HG03045 (cell line): ENCODE results near the gene MAN2A1.

ENCODE experiments used
- ATAC-seq: cut with Tn5 transposase; IDR thresholded peaks from one replicate; pipeline ENCODE4 v1.9.1; 2021; ENCODE audit warnings: mild to moderate bottlenecking, moderate library complexity; ENCODE audit not compliant: unreplicated experiment

The MAN2A1 gene

GRCh38 chr5:109704282-109704952 is 14.7 kb downstream of the MAN2A1 start:
- no peak for ATAC-seq

DNA sequence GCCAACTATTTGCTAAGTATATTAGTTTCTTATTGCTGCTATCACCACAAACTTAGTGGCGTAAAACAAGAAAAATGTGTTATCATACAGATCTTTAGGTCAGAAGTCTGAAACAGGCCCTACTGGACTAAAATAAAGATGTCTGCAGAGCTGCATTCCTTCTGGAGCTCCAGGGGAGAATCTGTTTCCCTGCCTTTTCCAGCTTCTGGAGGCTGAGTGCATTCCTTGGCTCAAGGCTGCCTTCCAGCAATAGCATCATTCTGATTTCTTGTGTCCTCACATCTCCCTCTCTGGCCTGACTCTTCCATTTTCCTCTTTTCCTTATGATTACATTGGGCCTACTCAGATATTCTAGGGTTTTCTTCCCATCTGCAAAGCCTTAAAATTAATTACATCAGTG is 15.9 kb downstream of the MAN2A1 start:
- no peak for ATAC-seq

DNA sequence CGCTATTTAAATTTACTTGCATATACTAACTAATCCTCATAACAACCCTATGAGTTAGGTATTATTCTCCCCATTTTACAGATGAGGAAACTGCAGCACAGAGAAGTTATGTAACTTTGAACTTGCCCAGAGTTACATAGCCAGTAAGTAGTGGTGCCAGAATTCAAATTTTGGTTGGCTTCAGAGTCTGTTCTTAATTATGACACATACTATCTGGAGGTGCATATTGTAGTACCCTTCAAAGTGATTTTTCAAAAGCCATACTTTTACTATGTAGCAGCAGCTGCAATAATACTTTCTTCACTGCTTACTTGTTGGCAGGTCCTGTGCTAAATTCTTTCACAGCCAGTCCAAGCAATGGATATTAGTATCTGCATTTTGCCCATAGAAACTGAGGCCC is 16.4 kb downstream of the MAN2A1 start:
- no peak for ATAC-seq

GRCh38 chr5:109707531-109707930 is 17.8 kb downstream of the MAN2A1 start:
- no peak for ATAC-seq

- ATAC-seq = no peak
These were observed 19.1 kb downstream of the MAN2A1 start for GRCh38 chr5:109708813-109709212.

- ATAC-seq = no peak
These were observed 19.5 kb downstream of the MAN2A1 start for GRCh38 chr5:109709225-109709624.

DNA sequence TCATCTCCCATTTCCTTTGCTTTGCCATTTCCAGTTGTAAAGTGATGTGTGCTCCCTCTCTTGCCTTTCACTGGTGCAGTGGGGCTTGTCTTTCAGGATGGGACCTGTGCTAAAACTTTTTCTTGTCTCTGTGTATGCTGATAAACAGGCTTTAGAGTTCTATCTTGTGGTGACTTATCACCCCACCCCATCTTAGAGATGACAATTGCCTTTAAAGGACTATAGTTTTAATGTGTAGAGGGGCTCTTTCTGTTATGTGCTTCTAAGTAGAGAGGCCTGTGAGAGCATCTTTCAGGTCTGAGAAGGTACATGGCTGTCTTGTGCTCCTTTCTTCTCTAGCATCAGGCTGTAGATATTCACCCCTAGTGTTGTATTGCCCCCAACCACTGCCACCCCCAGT is 21.9 kb downstream of the MAN2A1 start:
- ATAC-seq = no peak

DNA sequence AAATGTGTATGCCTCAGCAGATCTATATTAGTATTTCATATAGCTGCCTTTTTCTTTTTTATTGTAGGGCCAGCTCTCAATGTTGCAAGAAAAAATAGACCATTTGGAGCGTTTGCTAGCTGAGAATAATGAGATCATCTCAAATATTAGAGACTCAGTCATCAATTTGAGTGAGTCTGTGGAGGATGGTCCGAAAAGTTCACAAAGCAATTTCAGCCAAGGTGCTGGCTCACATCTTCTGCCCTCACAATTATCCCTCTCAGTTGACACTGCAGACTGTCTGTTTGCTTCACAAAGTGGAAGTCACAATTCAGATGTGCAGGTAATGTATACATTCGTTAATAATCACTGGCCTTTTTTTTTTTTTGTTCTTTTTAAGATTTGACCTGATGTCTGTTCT is 23.7 kb downstream of the MAN2A1 start:
- ATAC-seq = no peak

DNA sequence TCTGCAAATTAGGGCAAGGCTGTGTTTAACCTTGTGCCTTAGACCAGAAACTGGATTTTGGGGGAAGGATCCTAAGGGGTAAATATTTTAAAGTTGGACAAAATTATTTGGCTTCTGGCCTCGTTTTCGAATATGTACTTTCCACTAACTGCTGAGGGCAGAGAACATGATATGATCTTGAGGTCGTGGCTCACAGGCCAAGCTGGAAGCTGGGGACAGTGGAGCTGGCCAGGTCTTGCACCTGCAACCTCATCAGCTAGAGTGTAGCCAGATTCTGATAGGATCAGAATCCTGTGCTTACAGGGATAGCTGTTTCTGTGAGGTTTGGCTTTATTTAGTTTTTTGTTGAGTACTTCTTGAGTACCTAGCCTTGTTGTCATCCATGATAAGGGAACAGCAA is 24.9 kb downstream of the MAN2A1 start:
- no peak for ATAC-seq

DNA sequence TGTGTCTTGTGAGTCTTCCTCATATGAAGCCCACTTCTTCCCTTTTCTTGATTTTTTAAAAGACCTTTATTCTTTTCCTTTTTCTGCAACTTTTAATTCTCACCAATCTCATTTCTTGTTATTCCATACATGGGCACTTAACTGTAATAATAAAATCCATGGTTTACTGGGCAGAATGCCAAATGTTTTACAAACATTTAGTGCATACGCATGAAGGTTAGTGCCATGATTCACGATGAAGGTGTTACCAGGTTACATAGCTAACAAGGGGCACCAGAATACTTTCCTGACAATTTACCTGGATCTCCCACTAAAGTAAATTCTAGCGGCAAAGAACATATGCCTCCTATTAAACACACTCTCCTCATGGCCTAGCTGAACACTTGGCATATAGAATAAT is 28.5 kb downstream of the MAN2A1 start:
- ATAC-seq = no peak

- ATAC-seq = no peak
These were observed 28.9 kb downstream of the MAN2A1 start for GRCh38 chr5:109718632-109719031.

DNA sequence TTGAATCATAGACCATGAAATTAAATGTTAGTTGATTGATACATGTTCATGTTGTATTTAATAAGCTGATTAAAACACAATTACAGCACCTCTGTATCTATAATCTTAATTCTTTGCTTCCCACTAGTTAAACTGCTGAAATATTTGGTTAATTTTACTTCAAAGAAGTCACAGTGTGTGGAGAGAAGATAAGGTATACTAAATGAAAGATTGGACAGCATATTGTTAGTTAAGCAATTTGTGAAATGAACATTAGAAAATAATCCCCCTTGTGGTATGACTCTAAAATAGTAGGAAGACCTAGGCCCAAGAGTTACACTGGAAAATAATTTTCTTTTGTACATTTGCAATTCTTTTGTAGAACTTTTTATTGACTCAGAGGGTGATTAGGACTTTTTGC is 30.3 kb downstream of the MAN2A1 start:
- ATAC-seq = no peak

DNA sequence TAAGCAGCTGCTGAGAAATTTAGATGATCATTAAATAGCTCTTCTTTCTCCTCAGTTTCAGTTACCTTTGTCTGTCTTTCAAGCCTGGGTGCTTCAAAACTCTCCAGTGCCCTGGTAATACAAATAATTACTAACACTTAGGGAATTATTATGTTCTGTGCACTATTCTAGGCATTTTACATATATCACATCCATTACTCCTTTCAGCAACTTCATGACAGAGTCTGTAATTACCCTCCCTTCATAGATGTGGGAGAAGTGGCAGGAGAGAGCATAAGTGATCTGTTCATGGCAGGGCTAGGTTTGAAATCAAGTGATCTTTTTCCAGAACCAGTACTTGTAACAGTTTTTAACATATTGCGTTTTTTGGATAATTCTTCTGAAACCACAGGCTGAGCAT is 32.0 kb downstream of the MAN2A1 start:
- no peak for ATAC-seq

DNA sequence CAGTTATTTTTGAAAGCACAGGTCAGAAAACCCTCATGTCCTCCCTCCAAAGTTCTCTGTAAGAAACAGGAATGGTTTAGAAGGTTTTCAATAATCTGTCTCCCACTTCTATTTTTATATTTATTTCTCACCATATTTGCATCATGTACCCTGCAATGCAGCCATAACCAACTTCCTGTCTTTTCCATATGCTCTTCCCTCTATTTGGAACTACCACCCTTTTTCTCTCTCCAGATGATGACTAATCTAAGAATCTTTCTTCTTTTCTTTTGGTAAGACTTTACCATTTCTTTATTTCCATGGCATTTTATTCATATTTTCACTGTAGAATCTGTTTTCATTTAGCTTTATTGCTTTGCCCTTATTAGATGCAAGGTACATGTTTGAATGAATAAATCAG is 33.9 kb downstream of the MAN2A1 start:
- ATAC-seq = no peak

GRCh38 chr5:109725135-109725534 is 35.4 kb downstream of the MAN2A1 start:
- ATAC-seq = no peak

GRCh38 chr5:109739741-109740728 is 50.3 kb downstream of the MAN2A1 start:
- ATAC-seq = peak; percentile 88

DNA sequence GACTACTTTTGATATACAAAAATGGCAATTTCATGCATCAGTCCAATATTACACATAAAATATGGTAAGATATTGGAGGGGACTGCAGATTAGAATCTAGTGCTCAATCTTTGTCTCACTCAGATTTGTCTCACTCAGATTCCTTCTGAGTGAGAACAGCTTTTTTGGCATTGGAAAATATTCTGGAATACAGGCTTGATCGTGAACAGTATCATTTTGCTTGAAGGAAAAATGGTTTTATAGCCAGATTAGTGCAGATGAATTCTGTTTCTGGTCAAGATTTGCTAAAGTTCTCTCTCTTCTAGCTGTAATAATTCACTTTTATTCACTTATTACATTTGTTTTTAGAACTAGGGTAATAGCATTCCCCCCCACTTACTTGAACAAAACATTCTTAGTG is 51.2 kb downstream of the MAN2A1 start:
- no peak for ATAC-seq

DNA sequence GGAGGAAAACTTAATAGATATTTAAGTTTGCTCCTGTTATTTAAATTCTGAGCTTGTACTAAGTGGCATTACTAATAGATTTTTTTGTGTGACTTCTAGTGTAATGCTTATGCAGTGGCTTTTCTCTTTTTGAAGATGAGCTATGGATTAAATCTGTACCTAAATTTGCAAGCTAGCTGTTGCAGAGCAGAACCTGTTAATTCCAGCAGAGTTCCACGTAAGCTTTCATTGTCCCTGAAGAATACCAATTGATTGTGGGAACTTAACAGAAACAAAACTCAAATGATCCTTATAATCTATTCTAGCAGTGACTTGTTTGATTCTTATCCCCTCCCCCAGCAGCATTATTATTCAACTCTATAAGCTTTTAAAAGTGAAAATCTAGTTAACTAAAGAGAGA is 51.7 kb downstream of the MAN2A1 start:
- no peak for ATAC-seq

DNA sequence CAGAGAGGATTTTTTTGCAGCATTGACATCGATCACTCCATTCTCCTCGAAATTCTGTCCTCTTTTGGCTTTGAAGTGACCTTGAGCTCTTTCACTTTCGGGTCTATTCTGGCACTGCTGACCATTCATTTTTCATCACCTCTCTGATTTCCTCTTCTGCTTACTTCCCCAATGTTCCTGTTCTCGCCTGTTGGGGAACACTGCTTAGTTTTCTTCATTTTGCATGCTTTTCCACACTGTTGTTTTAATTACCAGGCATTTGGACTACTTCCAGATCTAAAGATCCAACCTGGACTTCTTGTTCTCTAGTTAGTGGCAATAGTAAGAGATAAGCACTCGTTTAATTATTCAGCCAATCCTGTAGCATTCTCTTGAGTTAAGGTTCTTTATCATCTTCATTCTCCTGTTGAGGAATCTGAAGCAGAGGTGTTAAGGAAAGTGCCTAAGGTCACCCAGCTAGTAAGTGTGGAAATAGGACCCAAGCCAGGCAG is 53.4 kb downstream of the MAN2A1 start:
- ATAC-seq = no peak

- ATAC-seq = no peak
These were observed 54.1 kb downstream of the MAN2A1 start for GRCh38 chr5:109743770-109744212.

DNA sequence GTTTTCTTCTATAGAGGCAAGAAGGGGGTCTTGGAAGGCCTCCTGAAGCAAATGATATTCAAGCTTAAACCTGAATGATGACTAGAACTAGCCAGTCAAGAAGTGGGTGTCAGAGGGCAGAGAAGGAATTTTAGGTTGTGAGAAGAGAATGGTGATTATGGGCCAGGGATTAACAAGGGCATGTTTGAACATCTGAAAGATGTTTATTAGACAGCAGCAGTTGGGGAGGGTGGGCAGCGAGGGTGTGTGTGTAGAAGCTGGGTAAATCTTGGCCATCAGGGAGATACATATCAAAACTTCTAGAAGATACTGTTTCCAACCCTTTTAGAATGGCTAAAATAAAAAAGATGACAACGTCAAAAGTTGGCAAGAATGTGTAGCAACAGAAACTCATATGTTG is 54.5 kb downstream of the MAN2A1 start:
- no peak for ATAC-seq

- no peak for ATAC-seq
These were observed 58.8 kb downstream of the MAN2A1 start for GRCh38 chr5:109748546-109748945.
